ENCODE data around the gene EVC. TPM values are rescaled to one million over a fixed set of nuclear protein-coding genes. Genes with fewer than 3 reads are reported as not detected.

The EVC gene
- total RNA-seq, 3 donors from 2014 or later: 1.9 to 24.2 (median 4.6) TPM

DNA sequence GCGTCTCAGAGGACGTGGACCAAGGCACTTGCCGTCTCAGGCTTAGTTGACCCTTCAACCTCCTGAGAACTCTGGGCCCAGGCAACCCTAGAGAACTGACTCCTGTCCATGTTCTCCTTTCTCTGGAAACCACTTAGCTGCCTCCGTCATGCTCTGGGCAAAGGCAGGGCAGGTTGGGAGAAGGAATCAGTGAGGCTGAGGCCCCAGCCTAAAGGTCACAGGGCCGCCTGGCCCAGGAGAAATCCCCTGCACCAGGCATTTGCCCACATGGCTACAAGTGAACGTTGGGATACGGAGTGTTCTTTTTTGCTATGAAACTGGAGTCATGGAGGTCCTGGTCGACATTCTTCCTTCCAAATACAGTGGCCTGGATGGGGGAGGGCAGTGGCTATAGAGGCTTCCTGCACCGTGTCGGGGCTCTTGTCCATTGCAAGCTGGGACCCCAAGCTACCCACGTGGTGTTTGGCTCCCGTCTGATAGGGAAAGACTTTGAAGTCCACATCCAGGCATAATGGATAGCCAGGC lies 105.9 kb downstream of the EVC start:
- DNase-seq (no peak), ATAC-seq (no peak)
- intact Hi-C loops (cut with DNase I, micrococcal nuclease): no loop called here
- no peaks in the 10 kb centered on the region for H3K9me3 ChIP-seq
- no peaks in the 10 kb centered on the region for H3K4me1 ChIP-seq (ENCODE audit: low read depth)
- H3K4me3 ChIP-seq: no peak overlapping the region
- no peaks in the 10 kb centered on the region for H3K36me3 ChIP-seq (ENCODE audit: low read depth)
- TF ChIP-seq, protein P1, sequence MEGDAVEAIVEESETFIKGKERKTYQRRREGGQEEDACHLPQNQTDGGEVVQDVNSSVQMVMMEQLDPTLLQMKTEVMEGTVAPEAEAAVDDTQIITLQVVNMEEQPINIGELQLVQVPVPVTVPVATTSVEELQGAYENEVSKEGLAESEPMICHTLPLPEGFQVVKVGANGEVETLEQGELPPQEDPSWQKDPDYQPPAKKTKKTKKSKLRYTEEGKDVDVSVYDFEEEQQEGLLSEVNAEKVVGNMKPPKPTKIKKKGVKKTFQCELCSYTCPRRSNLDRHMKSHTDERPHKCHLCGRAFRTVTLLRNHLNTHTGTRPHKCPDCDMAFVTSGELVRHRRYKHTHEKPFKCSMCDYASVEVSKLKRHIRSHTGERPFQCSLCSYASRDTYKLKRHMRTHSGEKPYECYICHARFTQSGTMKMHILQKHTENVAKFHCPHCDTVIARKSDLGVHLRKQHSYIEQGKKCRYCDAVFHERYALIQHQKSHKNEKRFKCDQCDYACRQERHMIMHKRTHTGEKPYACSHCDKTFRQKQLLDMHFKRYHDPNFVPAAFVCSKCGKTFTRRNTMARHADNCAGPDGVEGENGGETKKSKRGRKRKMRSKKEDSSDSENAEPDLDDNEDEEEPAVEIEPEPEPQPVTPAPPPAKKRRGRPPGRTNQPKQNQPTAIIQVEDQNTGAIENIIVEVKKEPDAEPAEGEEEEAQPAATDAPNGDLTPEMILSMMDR (IDR thresholded peaks at IDR 0.05): no peak

DNA sequence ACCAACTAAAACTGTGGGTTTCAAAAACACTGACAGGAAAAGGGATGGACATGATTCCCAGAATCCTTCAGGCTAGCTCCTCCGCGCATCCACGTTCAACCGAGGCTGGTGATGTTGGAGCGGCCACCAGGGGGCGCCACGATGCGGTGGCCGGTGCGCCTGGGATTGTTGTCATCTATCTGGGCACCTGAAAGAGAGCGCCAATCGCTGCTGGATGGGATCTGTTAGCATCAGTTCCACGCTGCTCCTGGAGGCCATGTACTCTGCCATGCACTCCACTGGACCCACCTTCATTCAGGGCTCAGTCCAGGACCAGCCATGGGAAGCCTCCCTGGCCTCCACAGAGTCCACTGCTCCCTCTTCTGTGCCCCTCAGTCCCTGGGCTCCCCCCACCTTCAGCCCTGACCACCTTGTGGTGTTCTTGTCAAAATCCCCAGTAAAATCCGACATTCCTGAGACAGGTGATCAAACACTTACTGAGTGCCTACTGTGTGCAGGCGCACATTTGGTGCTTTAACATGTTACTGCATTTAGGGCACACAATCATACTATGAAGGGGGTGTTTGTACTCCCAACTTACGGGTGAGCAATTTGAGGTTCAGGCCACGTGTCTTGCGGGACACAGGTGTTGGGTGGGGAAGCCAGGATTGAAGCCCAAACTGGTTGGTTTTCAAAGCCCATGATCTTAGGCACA lies 110.8 kb downstream of the EVC start:
- no peaks in the 10 kb centered on the region for H3K36me3 ChIP-seq (ENCODE audit: low read depth)
- ATAC-seq: no peak
- TF ChIP-seq, protein P1 (IDR thresholded peaks at IDR 0.05): no peak
- no peaks in the 10 kb centered on the region for H3K9me3 ChIP-seq
- no peaks in the 10 kb centered on the region for H3K4me1 ChIP-seq (ENCODE audit: low read depth)
- intact Hi-C loops (cut with DNase I, micrococcal nuclease): no loop called here
- no peak for DNase-seq
- H3K4me3 ChIP-seq: no peak overlapping the region

DNA sequence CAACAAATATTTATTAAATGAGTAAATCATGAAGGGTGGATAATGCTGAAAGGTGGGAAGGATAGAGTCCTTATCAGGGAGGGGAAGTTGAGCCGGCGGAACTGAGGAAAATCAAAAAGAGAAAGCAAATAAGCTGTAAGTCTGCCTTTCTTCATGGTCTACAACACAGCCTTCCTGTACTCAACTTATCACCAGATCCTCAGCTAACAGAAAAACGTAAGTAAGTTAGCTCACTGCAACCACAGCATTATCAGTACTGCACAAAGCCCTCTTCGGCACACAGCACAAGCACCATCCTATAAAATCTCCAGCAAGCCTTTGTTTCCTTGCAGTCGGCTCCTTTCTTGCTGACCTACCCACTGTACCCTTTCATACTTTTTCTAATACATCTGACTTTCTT lies 111.6 kb downstream of the EVC start:
- no peaks in the 10 kb centered on the region for H3K4me1 ChIP-seq (ENCODE audit: low read depth)
- TF ChIP-seq, protein P1 (IDR thresholded peaks at IDR 0.05): no peak
- intact Hi-C loops (cut with DNase I, micrococcal nuclease): no loop called here
- no peaks in the 10 kb centered on the region for H3K9me3 ChIP-seq
- ATAC-seq (no peak), DNase-seq (no peak)
- no peaks in the 10 kb centered on the region for H3K36me3 ChIP-seq (ENCODE audit: low read depth)
- H3K4me3 ChIP-seq: no peak overlapping the region

GRCh38 chr4:5823542-5824211 lies 112.7 kb downstream of the EVC start:
- no peak overlapping the region for H3K4me3 ChIP-seq
- no peaks in the 10 kb centered on the region for H3K36me3 ChIP-seq (ENCODE audit: low read depth)
- H3K9me3 ChIP-seq: no peaks in the 10 kb centered on the region
- intact Hi-C loops (cut with DNase I, micrococcal nuclease): no loop called here
- TF ChIP-seq, protein P1 (IDR thresholded peaks at IDR 0.05): no peak
- ATAC-seq (no peak), DNase-seq (no peak)
- no peaks in the 10 kb centered on the region for H3K4me1 ChIP-seq (ENCODE audit: low read depth)

GRCh38 chr4:5824227-5824626 lies 113.2 kb downstream of the EVC start:
- intact Hi-C loops (cut with DNase I, micrococcal nuclease): no loop called here
- Histone ChIP-seq H3K4me3 (no peak overlapping the region), H3K9me3 (no peaks in the 10 kb centered on the region), H3K4me1 (ENCODE audit: low read depth) (no peaks in the 10 kb centered on the region), H3K36me3 (ENCODE audit: low read depth) (no peaks in the 10 kb centered on the region)
- TF ChIP-seq, protein P1 (IDR thresholded peaks at IDR 0.05): no peak
- ATAC-seq (no peak), DNase-seq (no peak)
